ELR (cell line): ENCODE data around the gene OPTC.
"Not testable (repeated sequence)": the region's sequence is repeated elsewhere in the genome, so short reads cannot be mapped to it uniquely, and the experiment has no call there.

Experiments
- DNase-seq: peaks from one replicate; pipeline ENCODE4 v3.0.0-alpha.2; 2015; ENCODE audit warnings: low read depth

Gene OPTC

DNA sequence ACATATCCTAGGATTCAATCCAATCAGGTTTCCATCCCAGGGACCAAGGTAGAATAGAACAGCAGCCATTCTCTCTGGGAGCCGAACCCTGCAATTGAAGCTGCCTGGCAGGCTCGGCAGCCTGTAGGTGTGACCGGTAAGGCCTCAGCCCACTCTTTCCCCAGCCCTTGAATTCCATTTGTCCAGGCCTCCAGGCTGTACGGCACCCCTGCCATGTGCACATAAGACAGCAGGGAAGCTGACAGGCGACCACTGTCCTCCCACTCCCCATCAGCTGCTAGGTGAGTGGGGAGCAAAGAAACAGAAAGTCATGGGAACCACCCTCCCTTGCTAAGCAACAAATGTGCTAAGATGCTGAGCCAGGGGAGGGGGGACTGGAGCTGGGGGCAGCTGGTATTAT lies 23.0 kb downstream of the OPTC start:
- no peak for DNase-seq

DNA sequence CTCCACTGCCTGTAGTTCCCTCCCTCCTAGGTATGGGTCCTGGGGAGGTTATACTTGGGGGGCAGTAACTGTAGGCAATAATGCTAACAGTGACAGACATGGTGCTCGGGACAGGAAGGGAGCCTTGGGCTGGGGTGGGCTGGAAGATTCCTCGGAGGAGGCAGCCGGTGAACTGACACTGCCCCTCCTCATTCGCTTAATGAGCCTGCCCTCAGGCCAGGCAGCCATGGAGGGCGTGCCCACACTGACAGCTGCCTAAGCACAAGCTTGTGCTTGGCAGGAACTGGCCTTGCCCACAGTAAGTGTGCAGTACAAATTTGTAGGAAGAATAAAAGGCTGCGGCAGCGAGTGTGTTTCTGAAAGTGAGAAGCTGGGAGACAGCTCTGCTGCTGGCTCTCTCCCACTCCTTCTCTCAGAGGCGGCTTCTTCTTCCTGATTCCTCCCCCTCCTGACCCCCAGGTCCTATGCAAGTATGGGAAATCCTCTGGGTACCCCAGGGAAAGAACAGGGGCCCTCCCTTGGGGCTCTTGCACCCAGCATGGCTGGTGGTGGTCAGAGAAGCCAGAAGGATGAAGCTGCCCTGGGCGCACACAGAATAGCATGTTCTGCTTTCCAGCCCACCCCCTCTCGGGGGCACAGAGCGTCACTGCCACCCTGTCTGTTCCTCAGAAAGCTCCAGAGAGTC lies 23.6 kb downstream of the OPTC start:
- no peak for DNase-seq

GRCh38 chr1:203518139-203518538 lies 24.2 kb downstream of the OPTC start:
- DNase-seq, result not testable (repeated sequence)

- no peak for DNase-seq
These were observed 24.6 kb downstream of the OPTC start for GRCh38 chr1:203518541-203518940.

DNA sequence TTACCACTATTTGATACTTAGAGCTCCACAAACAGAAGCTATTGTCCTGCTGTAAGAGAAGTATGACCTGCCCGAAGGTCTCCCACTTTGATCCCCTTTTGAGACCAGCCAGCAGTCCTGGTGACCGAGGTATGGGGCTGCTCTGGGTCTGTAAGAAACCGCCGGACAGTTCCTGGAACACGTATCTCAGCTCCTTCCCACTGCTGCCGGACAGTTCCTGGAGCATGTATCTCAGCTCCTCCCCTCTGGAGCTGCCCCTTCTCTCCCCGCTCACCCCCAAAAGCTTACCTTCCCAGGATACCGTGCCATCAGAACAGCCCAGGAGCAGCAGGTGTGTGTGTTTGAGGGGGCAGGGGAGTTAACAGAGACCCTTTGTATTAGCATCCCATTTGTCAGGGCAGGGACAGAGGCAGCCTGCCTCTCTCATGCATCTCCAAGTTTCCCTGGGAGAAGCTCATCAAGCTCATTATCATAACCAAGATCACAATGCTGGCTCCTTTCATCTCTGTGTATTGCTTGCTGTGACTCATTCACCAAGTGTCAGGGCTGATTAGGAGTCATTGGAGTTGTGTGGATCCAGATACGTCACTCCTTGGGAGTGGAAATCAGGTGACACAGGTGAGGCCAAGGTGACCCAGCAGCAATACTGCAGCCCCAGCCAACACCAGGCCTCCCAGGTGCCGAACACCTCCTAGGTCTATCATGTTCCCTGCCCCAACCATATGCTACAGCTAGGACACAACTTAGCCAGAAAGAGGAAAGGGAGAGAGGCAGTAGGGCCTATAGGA lies 25.3 kb downstream of the OPTC start:
- peak; percentile 18 for DNase-seq

DNA sequence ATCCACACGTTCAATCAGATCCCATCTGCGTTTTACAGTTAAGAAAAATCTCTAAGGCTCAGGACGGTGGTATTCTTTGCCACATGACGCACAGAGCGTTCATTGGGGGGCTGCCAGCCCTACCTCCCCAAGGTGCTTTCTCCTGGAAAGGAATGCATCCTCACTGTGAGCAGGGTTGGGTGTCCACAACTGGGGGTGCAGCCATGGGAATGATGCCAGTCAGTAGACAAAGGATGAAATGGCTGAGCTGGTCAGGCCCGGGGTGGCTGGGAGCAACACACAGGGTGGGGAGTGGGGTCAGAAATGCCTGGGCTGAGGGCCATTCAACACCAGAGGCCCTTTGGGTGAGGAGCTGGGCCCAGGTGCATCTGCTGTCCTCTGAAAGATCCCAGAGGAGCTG lies 25.9 kb downstream of the OPTC start:
- no peak for DNase-seq

DNA sequence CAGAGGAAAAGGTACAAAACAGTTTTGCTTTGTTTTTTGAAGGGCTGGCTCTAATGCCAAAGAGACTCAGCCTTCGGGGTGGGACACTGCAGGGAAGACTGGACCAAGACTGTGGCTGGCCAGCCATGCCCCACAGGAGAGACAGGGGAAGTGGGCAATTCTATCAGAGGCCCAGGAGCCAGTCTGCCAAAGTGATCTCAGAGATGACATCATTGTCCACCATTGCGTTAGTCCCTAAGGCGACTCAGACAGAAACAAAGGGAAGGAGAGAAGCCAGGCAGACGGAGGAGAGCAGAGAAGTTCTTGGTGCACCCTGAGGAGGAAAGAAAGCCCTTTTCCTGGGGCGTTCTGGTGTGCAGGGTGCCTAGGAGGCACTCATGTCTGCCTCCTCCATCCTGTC lies 26.4 kb downstream of the OPTC start:
- peak; percentile 63 for DNase-seq

DNA sequence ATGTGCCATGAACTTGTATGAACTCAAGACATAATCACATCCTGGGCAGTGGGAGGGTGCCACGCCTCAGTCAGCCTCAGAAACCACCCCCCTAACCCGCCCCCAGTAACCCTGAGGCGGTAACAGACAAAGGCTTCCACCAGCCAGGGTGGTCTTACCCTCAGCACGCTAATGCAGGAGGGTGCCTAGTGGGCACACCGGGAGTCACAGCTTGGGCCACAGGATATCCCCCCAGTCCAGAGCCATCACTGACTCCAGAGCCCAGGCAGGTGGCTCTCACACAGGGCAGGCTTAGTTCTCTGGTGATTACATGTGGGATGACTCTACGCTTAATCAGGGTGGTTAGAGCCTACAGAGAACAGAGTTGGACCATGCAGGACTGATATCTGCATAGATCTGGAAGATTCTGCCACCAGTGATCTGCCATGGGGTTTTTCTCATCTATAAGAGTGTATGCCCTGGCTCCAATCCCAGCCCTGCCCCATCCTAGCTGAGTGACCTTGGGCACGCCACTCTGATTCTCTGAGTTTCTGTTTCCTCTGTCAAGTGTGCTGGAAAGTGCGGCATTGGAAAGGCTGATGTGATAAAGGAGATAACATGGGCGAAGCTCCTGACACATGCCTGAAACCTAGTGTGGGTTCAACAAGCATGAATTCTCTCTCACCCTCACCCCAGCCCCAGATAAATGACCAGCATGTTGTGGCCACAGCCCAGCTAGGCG lies 27.3 kb downstream of the OPTC start:
- DNase-seq, result peak; percentile 46

DNA sequence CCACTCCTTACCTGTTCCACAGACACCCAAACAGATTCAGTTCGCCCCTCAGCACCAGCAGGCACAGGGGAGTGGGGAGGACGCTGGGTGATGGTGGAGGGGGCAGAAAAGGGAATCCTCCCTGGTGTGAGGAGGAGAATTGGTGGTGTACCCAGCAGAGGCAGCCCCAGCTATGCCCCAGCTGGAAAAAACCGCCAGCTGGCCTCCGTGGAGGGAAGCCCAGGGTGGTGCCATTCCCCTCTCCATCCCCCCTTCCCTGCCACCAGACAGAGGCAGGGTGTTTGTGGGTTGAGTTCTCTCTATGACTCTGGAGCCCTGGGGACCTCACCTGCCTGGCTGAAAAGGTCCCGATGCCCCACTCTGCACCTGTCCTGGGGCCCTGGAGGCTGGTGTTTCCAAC lies 27.9 kb downstream of the OPTC start:
- no peak for DNase-seq

DNA sequence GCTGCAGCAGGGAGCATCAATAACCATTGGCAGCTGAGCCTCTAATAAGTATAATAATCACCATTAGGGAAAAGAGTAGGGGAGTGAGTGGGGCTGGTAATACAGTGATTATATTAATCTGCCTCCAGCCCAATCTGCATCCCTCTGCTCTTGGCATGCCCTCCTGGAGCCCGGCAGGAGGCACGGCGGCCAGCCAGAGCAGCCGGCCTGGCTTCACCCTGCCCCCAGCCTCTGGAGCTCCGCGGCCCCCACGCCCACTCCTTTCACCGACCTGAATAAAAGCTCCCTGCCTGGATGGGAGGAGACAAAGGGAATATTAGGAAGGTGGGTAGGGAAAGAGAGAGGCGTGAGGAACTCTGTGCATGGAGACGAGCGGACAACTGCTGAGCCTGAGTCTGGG lies 28.3 kb downstream of the OPTC start:
- DNase-seq, result no peak

- no peak for DNase-seq
These were observed 29.7 kb downstream of the OPTC start for GRCh38 chr1:203523667-203524066.

DNA sequence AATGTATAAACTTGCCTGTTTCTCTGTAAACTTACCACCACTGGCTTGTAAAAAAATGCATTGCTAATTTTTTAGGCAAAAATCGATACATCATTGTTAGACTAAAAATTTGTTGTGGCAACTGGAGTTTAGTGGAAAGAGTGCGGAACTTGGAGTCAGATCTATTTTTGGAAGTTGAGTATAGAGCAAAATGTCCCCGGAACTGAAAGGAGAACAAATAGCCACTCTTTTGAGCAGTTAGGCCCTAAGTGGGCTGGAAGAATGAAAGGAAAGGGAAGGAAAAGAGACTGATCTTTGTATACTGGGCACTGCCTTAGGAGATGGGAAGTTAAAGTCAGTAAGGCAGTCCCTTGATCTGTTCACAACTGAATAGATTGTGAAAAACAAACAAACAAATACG lies 30.2 kb downstream of the OPTC start:
- DNase-seq, result no peak

DNA sequence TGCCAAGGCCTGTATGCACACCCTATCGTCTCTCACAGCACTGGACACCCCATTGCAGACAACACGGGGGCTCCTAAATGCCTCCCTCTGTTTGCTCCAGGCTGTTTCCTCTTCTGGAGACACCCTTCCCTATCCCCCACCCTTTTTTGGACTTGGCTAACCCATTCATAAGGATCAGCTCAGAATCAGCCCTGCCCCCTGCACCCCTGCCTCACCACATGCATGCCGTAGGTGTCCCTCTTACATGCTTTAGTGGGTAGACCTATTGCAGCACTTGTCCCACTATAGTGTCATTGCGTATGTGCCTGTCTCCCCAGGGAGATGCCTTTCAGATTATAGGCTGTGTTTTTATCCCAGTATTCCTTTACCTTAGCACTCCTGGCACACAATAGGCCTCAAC lies 30.9 kb downstream of the OPTC start:
- no peak for DNase-seq

DNA sequence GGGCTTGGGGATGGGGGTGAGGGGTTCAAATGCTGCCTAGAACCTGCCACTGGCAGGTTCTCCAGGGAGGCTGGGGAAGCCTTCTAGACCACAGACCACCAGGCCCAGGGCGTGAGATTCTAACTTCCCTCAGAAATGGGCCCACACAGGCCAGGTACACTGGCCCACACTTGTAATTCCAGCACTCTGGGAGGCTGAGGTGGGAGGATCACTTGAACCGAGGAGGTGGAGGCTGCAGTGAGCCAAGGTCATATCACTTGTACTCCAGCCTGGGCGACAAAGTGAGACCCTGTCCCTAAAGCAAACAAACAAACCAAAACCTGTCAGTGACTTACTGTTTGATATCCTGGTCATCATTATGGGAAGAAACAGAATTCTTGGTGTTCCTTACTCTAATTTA lies 31.7 kb downstream of the OPTC start:
- DNase-seq, result no peak

GRCh38 chr1:203526130-203526529 lies 32.2 kb downstream of the OPTC start:
- no peak for DNase-seq

DNA sequence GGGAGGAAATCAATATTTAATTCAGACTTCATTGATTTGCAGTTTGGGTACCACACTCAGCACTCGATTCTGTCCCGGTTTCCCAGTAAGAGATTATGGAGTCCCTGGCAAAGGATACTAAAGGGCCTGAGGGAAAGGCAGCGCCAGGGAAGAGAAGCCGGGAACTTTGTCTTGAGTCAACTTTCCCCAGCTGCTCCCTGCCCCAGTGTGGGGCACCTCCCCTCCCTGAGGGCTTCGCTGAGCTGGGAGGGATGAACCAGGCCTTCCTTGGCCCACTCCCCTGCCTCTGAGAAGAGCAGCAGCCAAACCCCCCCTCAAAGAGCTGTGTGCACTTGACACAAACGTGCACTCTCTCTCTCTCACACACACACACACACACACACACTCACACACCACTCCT lies 32.6 kb downstream of the OPTC start:
- DNase-seq, result peak; percentile 39

GRCh38 chr1:203527013-203527412 lies 33.1 kb downstream of the OPTC start:
- no peak for DNase-seq

DNA sequence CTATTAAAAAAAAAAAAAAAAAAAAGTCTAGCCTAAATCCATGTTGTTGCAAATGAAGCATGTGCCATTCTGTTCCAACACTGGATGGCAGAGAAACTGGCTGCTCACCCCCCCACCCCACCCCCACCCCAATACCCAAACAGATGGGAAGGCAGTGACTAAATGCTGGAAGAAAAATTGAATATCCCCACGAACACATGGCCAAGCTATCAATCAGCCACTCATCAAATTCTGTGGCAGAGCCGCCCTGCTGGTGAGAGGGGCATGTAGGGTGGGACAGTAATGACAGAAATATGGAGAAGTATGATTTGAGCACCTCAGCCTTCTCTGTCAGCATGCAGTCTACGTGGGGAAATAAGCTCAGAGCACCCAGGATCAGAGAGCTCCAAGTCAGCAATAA lies 34.1 kb downstream of the OPTC start:
- DNase-seq, result no peak

GRCh38 chr1:203528976-203529835 lies 35.3 kb downstream of the OPTC start:
- DNase-seq, result no peak

- DNase-seq, result no peak
These were observed 37.1 kb downstream of the OPTC start for GRCh38 chr1:203531063-203531462.

DNA sequence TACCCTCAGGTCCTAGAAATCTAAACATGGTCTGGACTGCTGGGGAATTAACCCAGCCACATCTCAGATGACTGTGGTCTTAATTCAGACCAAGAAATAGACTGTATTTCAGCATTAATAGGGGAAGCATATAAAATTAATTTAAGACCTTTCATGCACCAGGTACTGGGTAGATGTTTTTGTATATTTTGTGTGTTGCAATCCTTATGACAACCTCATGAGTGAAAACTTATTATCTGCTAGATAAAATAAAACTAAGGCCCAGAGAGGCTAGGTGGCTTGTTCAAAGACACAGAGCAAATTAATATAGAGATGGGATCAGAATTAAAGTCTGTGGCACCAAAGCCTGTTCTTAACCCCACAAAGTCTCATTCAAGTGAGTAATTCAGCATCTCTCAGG lies 40.1 kb downstream of the OPTC start:
- no peak for DNase-seq

DNA sequence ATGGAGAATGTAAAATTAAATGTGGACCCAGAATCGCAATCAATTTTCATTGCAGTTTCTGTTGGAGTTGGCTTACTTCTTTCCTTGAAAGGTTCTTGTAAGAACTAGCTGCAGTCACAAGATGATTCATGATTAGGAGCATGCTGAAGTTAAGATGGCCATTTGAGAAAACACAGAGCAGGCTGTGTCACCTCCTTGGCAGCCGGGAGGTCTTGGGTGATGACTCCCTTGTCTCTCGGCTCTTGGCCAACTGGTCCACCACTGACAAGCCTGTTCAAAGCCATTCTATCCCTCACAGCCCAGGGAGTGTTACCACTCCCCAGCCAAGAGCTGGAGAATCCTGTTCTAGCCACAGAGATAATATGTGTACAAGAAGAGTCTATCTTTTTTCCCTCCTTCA lies 40.6 kb downstream of the OPTC start:
- peak; percentile 98 for DNase-seq
